Kidney (tissue), 14 donors: Measurements from ENCODE around the gene CLMP. TPM values are rescaled to one million over a fixed set of nuclear protein-coding genes. Genes with fewer than 3 reads are reported as not detected.

ENCODE experiments used
- DNase-seq, 5 donors: peaks; one replicate each; pipeline ENCODE4 v3.0.0-alpha.2; 2013 to 2020
- FAIRE-seq: peaks from 2 replicates; lab custom pipeline; 2012; peaks lifted over from hg19 to GRCh38; lab: Jason Lieb, UNC
- H3K27ac ChIP-seq, 2 donors: one replicate each; pipeline ENCODE4 v1.7.0; 2013; ENCODE audit warnings: low read depth in 2 of 2, low read length in 2 of 2, inconsistent platforms in 1 of 2
- H3K27me3 ChIP-seq: one replicate; pipeline ENCODE4 v1.7.1; 2013; ENCODE audit warnings: low read length, inconsistent platforms; ENCODE audit not compliant: control insufficient read depth, insufficient read depth
- H3K36me3 ChIP-seq, 3 donors: one replicate each; pipeline versions ENCODE4 v1.7.0 to v1.7.1; 2013; ENCODE audit warnings: low read length in 3 of 3, control low read depth in 1 of 3, inconsistent platforms in 1 of 3; ENCODE audit not compliant: insufficient read depth in 3 of 3, control insufficient read depth in 2 of 3
- H3K4me1 ChIP-seq, 3 donors: one replicate each; pipeline versions ENCODE4 v1.7.0 to v1.7.1; 2013; ENCODE audit warnings: low read length in 3 of 3, inconsistent platforms in 1 of 3, low read depth in 1 of 3; ENCODE audit not compliant: control insufficient read depth in 2 of 3, insufficient read depth in 2 of 3
- H3K4me3 ChIP-seq, 3 donors: one replicate each; pipeline versions ENCODE4 v1.7.0 to v1.8.1; 2013; ENCODE audit warnings: low read length in 3 of 3, control low read depth in 1 of 3, inconsistent platforms in 1 of 3
- H3K9ac ChIP-seq, 3 donors: one replicate each; pipeline versions ENCODE4 v1.7.0 to v1.7.1; 2013; ENCODE audit warnings: low read length in 3 of 3, control low read depth in 1 of 3, inconsistent platforms in 1 of 3
- H3K9me3 ChIP-seq, 3 donors: one replicate each; pipeline versions ENCODE4 v1.7.0 to v1.7.1; 2013; ENCODE audit warnings: low read length in 3 of 3, control low read depth in 1 of 3, inconsistent platforms in 1 of 3; ENCODE audit not compliant: control insufficient read depth in 2 of 3, insufficient read depth in 1 of 3
- CTCF ChIP-seq: IDR thresholded peaks from 3 replicates; pipeline ENCODE4 v1.5.1; 2012; ENCODE audit warnings: mild to moderate bottlenecking, moderate library complexity, borderline replicate concordance; ENCODE audit not compliant: insufficient read depth; ENCODE audit errors: extremely low read depth
- intact Hi-C: fragments of 100-400 bp; cut with DNase I; formaldehyde crosslinking; loops from one replicate; pipeline ENCODE4 v1.11.1; 2022
- polyA plus RNA-seq: library from polyadenylated mRNA; stranded (reverse); fragments of 350-450 nt; fragmentation: Illumina TruSeq; extraction: RNeasy Lipid Tissue Mini Kit (QIAGEN cat#74804); gene quantifications from one replicate; pipeline ENCODE4 v1.2.3, GENCODE V29; 2014; ENCODE audit warnings: low read depth, low replicate concordance; ENCODE audit not compliant: insufficient read depth
- total RNA-seq: library from RNA; stranded (reverse); fragmentation: NEBNext Ultra II Directional; extraction: Animal tissue kit (Norgen Biotek cat#: 25700); gene quantifications from one replicate; pipeline ENCODE4 v1.2.1, GENCODE V29; 2021
- donor health status: control.
- donor health status: control.
- donor health status: control.
- donor health status: control.
- donor health status: control.
- donor health status: DM: yes; HTN: yes; CAD: no.
- donor health status: Normal renal cell carcinoma (clear cell type).

CLMP gene
- total and polyA plus RNA-seq, 2 donors from 2014 or later, result 1.2 to 6.8 TPM

- TF ChIP-seq CTCF, result no peak
- Histone ChIP-seq H3K27me3 (no peaks in the 10 kb centered on the region), H3K4me1 (peaks cover 0 to 3% (median 0%) of the 10 kb centered on the region in 3 donors), H3K9me3 (no peaks in the 10 kb centered on the region), H3K4me3 (no peak overlapping the region), H3K27ac (no peak overlapping the region), H3K36me3 (no peaks in the 10 kb centered on the region), H3K9ac (no peak overlapping the region)
- DNase-seq (no peak), FAIRE-seq (no peak)
- intact Hi-C loops, result no loop called here
These were observed 122.3 kb downstream of the CLMP start for GRCh38 chr11:123072762-123073161.

GRCh38 chr11:123072332-123072761 is 122.7 kb downstream of the CLMP start:
- intact Hi-C loops, result no loop called here
- H3K9ac ChIP-seq, result no peak overlapping the region
- H3K9me3 ChIP-seq, result no peaks in the 10 kb centered on the region
- H3K27ac ChIP-seq, result no peak overlapping the region
- no peaks in the 10 kb centered on the region for H3K36me3 ChIP-seq
- TF ChIP-seq CTCF, result no peak
- H3K4me3 ChIP-seq, result no peak overlapping the region
- FAIRE-seq (no peak), DNase-seq (peak in 1 of 5 donors; percentile 50)
- H3K4me1 ChIP-seq, result peaks cover 0 to 3% (median 0%) of the 10 kb centered on the region in 3 donors
- H3K27me3 ChIP-seq, result no peaks in the 10 kb centered on the region

- FAIRE-seq, result no peak
- Histone ChIP-seq H3K9me3 (no peaks in the 10 kb centered on the region), H3K27ac (no peak overlapping the region), H3K9ac (peak overlapping the region in 1 of 3 donors; percentile 1), H3K36me3 (no peaks in the 10 kb centered on the region), H3K27me3 (no peaks in the 10 kb centered on the region), H3K4me1 (peaks cover 0 to 7% (median 2%) of the 10 kb centered on the region in 3 donors), H3K4me3 (peak overlapping the region in 2 of 3 donors; percentile 9 to 32)
- DNase-seq, result no peak
- TF ChIP-seq CTCF, result no peak
- intact Hi-C loops, result no loop called here
These were observed 124.9 kb downstream of the CLMP start for GRCh38 chr11:123069908-123070821.
